Uterus (tissue), 2 donors: ENCODE results near the gene CAMTA1.

Experiments
- POLR2A ChIP-seq, 2 donors: fragments of 450-650 bp; IDR thresholded peaks; one replicate each; pipeline ENCODE4 v1.6.1; 2016; ENCODE audit warnings: antibody characterized with exemption in 2 of 2, mild to moderate bottlenecking in 1 of 2, moderate library complexity in 1 of 2
- TF ChIP-seq, protein P1 (sequence below), 4 experiments: fragments of 200-600 bp in 2 of 4; fragments of 450-650 bp in 2 of 4; sonication (generic) in 2 of 4; IDR thresholded peaks; one replicate each; pipeline ENCODE4 v1.5.1; 2016 to 2019; ENCODE audit warnings: antibody characterized with exemption in 4 of 4, mild to moderate bottlenecking in 2 of 4, moderate library complexity in 1 of 4

DNA sequence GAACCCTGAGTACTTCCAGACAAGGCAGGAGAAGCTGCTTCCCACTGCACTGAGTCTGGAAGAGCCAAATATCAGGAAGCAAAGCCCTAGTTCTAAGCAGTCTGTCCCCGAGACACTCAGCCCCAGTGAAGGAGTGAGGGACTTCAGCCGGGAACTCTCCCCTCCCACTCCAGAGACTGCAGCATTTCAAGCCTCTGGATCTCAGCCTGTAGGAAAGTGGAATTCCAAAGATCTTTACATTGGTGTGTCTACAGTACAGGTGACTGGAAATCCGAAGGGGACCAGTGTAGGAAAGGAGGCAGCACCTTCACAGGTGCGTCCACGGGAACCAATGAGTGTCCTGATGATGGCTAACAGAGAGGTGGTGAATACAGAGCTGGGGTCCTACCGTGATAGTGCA is 952.8 kb downstream of the CAMTA1 start:
- TF ChIP-seq POLR2A (IDR thresholded peaks at IDR 0.05) = no peak
- TF ChIP-seq, protein P1, sequence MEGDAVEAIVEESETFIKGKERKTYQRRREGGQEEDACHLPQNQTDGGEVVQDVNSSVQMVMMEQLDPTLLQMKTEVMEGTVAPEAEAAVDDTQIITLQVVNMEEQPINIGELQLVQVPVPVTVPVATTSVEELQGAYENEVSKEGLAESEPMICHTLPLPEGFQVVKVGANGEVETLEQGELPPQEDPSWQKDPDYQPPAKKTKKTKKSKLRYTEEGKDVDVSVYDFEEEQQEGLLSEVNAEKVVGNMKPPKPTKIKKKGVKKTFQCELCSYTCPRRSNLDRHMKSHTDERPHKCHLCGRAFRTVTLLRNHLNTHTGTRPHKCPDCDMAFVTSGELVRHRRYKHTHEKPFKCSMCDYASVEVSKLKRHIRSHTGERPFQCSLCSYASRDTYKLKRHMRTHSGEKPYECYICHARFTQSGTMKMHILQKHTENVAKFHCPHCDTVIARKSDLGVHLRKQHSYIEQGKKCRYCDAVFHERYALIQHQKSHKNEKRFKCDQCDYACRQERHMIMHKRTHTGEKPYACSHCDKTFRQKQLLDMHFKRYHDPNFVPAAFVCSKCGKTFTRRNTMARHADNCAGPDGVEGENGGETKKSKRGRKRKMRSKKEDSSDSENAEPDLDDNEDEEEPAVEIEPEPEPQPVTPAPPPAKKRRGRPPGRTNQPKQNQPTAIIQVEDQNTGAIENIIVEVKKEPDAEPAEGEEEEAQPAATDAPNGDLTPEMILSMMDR (IDR thresholded peaks at IDR 0.05) = no peak
